Stimulated activated CD8-positive, alpha-beta memory T cell treated with anti-CD3 and anti-CD28 coated beads, Interleukin-12 subunit alpha, Interleukin-12 subunit beta, amount 100 ng/mL, for 1 hour (primary cell): ENCODE measurements around the gene AQP12B.

Experiments
- DNase-seq: peaks from one replicate; pipeline ENCODE4 v3.0.0-alpha.2; 2020; ENCODE audit warnings: low read depth

AQP12B gene

DNA sequence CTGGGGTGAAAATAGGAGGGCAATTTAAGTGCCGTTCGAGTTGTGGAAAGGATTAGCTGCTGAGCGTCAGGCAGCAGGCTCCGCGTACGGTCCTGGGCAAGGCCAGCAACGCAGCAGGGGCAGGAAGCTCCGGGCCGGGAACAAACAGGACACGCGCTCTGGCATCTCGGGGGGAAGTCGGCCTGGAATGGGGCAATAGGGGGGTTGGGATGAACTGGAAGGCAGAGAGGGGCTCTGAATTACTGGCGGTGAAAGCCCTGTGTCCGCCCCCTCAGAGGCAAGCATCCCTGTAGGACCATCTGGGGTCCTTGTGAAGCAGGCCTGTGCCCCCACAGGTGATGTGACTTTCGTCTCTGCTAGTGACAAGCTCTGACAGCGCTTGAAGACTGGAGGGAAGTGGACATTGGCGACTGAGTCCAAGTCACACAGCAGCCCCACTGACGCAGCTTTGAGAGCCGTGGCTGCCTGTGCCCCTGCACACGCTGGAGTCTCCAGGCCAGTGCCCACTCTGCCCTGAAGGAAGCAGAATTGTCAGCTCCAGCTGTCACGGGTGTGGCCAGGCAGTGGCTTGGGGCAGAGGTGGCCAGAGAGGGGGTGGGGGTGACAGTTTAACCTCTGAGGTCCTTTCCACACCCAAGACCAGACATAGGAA, 35.1 kb downstream of the AQP12B start:
- DNase-seq: no peak

DNA sequence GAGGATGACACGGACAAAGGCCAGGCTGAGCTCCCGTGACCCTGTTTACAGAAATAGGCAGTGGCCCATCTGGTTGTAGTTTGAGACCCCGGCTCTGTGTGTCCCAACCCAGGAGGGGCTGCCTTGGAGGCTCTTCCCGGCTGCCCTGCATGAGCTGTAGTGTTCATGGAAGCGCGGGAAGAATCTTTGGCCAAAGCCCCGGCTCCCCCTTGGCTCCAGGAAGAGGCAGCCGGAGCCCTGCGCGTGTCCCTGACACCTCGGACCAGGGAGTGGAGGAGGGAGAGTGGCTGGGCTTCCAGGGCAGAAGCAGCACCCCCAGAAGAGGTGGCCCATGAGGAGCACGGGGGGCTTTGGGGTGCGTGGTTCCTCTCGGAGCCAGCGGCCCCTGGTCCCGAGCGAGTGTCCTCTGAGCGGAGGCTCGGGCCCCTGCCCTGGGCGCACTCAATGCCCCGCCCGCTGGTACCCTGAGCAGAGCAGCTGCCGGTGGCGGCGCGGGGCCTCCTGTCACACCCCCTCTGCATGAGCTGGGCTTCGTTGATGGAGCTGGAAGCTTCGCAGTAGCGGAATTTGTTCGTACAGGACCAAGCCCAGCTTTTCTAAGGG, 35.7 kb downstream of the AQP12B start:
- DNase-seq: no peak

GRCh38 chr2:240646176-240646899, 36.3 kb downstream of the AQP12B start:
- DNase-seq: no peak

GRCh38 chr2:240645801-240646175, 36.9 kb downstream of the AQP12B start:
- DNase-seq: no peak

- no peak for DNase-seq
These were observed 37.3 kb downstream of the AQP12B start for GRCh38 chr2:240645346-240645745.

- DNase-seq: no peak
These were observed 37.8 kb downstream of the AQP12B start for GRCh38 chr2:240644859-240645301.

- DNase-seq: no peak
These were observed 38.5 kb downstream of the AQP12B start for GRCh38 chr2:240644171-240644651.

GRCh38 chr2:240643811-240644150, 38.9 kb downstream of the AQP12B start:
- DNase-seq: no peak

DNA sequence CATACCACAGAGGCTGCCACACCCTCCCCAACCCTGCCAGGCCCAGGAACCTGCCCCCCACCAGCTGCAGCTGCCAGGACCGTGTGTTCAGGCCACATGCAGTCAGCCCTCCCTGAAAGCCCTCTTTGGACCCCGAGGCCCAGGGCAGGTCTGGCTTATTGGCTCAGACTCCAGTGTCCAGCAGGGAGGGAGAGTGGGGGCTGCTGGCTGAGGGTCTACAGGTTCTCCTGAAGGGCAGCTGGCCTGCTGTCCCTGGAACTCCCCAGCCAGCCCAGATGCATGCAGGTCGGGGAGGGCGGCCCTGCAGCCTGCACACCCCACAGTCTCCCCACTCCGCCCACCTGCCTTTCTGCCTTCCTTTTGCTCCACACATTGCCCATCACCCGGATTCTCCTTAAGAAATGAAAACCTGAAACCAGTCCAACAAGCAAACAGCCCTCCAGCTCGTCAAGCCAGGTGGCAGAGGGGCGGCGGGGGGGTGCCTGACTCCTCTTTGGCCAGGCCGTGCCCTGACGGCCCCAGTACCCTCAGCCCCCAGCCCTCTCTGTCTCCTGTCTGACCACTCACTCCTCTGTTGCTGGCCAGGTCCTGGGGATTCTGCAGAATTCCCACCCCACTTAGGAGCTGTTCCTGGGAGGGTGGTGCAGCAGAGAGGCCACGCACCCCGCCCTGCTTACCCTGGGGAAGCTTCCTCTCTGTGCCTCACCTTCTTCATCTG, 39.4 kb downstream of the AQP12B start:
- DNase-seq: no peak

DNA sequence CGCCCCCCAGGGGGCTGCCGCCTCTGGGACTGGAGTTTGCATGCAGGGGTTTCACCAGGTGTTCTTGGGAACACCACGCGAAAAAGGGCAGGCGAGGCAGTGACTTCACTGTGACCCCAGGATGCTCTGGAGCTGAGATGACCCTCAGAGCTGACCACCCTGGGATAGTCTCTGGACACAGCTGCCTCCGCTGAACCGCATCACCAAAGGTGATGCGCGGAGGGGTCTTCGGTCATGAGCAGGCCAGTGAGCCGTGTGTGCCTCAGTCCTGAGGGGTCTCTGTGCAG, 39.9 kb downstream of the AQP12B start:
- no peak for DNase-seq

- no peak for DNase-seq
These were observed 40.5 kb downstream of the AQP12B start for GRCh38 chr2:240642061-240642805.

DNA sequence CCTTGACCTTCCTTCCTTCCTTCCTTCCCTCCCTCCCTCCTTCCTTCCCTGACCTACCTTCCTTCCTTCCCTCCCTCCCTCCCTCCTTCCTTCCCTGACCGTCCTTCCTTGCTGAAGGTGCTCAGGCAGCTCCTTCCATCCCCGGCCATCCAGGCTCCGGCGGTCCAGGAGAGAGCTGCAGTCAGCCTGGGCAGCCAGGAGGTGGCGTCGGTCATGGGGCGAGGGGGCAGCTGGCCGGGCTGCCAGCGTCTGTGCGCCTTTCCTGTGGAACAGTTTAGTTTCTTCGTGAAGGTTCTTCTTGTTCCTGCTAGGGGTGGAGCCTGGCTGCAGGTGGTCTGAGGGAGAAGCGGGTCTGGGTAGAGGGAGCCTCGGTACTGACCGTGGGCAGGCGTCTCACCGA, 41.7 kb downstream of the AQP12B start:
- no peak for DNase-seq

DNA sequence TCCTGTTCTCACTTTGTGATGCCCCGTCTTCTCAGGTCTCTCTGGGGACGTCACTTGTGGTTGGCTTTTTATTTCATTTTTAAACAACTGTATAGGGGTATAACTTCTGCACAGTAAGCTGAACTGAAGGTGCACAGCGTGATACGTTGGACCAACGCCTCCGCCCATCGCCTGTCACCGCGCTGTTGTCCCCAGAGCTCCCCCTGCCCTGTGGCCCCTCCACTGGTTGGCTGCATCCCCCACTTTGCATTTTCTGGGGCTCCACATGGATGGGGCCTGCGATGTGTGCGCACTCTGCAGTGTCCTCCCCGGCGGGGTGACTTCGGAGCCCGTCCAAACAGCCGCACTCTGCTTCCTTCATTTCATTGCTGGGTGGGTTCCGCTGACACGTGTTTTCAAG, 43.1 kb downstream of the AQP12B start:
- DNase-seq: no peak

DNA sequence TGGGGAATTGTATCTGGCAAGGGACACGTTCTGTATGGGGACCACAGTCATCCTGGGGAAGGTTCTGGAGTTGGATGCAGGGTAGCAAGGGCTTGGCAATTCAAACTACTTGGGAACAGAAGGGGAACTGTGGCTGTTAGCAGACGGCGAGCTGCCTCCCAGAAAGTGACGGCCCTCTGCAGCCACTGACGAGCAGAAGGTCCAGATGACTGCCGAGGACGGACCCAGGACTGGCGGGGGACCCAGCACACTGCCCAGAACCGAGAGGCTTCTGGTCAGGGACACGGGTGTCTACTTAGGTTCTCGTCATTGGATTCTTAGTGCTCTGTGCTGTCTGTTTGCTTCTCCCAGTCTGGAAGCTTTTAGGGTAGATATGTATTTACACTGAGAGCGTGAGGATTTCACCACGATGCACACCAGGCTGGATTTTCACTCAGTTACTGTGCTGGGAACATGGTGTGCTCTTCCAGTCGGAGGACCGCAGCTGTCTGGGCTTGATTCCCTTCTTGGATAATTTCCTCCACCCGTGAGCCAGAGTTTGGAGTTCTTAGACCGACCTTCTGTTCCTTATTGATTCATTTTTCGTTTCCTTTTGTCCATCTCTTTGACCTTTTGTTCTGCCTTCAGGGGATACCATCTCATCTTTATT, 44.0 kb downstream of the AQP12B start:
- DNase-seq: no peak

- no peak for DNase-seq
These were observed 44.8 kb downstream of the AQP12B start for GRCh38 chr2:240637901-240638345.

DNA sequence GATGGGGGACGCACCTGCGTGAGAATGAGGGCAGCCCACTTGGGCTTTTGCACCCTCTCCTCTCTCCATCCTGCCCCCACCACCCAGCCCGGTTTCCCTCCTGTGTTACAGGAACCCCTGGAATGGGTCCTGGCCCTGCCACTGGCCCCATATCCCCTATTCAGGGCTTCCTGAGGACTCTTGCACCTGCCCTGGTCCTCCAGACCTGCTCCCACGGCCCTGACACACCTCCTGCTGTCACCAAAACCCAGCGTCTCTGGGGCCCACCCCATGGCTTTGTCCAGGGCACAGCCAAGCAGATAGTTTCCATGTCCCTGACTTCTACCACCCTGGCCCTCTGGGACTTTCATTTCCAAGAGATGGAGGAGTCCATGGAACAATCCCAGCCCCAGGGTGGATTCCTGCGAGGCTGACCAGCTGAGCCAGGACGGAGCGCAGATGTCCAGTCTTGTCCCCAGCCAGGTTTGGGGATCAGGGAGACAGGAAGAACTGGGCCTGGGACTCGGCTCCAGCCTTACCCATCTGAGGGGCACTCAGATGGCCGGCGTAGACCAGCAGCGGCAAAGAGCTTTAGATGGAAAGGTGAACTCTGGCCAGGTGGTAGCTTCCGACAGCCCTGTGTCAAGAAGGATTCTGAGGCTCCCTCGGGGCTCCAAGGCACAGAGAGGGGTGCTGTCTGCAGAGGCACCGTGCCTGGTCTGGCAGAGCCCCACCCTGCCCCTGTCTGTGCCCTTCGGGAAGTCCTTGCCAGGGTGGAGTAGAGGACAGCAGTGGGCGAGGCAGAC, 45.4 kb downstream of the AQP12B start:
- DNase-seq: no peak

DNA sequence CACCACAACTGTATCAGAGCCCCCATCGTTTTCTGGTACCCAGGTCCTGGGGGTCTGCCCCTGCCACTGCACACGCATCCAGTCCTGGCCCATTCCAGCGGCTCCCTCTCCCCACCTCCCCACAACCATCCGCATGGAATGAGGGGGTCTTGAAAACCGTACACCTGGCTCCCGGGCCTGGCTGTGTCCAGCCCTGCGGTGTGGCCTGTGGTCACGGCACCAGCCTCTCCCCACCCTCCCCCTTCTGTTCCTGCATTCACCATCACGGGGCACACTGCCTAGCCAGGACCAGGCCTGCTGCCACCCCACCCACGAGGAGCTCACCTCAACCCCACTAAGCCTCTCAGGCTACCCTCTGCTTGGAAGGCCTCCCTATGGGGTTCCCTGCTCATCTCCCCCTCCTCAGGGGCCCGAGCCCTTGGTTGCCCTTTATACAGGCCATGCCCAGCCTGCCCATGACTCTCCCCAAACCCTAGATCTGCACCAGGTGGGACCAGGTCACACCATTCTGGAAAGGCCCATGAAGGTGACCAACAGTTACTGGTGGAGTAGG, 46.0 kb downstream of the AQP12B start:
- no peak for DNase-seq

- DNase-seq: no peak
These were observed 46.6 kb downstream of the AQP12B start for GRCh38 chr2:240635998-240636547.

- no peak for DNase-seq
These were observed 47.3 kb downstream of the AQP12B start for GRCh38 chr2:240635121-240635997.
